SU-DHL-6 (cell line): Measurements from ENCODE around the gene ZC3H14.

Source experiments
- EZH2phosphoT487 ChIP-seq: fragments of 200-600 bp; sonication (generic), shearing (Covaris generic); conservative IDR thresholded peaks from 2 replicates; pipeline ENCODE4 v1.6.1; 2018; ENCODE audit warnings: mild to moderate bottlenecking, antibody characterized with exemption, low read length, moderate library complexity, mixed read lengths
- TF ChIP-seq, protein P1 (sequence below): fragments of 200-600 bp; sonication (generic); IDR thresholded peaks from one replicate; pipeline ENCODE4 v1.5.1; 2017; ENCODE audit warnings: antibody characterized with exemption, mild to moderate bottlenecking, low read length, moderate library complexity; ENCODE audit not compliant: insufficient read depth, poor library complexity, severe bottlenecking

DNA sequence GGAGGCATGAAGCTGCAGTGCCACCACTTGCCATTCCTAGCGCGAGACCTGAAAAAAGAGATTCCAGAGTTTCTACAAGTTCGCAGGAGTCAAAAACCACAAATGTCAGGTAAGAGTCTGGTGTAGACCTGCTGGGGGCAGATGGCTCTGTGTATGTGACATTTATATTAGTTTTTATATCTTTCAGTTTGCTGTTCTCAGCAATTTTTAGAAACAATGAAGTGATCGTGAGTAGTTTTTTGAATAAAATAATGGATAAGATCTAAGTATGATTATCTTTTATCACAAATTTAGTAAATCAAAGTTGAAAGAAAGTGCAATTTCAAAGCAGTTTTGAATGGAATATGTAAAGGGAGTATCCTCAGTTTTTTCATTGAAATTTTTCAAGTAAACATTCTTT, 9.3 kb downstream of the ZC3H14 start:
- no peak for TF ChIP-seq EZH2phosphoT487
- TF ChIP-seq, protein P1, sequence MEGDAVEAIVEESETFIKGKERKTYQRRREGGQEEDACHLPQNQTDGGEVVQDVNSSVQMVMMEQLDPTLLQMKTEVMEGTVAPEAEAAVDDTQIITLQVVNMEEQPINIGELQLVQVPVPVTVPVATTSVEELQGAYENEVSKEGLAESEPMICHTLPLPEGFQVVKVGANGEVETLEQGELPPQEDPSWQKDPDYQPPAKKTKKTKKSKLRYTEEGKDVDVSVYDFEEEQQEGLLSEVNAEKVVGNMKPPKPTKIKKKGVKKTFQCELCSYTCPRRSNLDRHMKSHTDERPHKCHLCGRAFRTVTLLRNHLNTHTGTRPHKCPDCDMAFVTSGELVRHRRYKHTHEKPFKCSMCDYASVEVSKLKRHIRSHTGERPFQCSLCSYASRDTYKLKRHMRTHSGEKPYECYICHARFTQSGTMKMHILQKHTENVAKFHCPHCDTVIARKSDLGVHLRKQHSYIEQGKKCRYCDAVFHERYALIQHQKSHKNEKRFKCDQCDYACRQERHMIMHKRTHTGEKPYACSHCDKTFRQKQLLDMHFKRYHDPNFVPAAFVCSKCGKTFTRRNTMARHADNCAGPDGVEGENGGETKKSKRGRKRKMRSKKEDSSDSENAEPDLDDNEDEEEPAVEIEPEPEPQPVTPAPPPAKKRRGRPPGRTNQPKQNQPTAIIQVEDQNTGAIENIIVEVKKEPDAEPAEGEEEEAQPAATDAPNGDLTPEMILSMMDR = no peak
